ENCODE results near the gene TRPV5. TPM values are rescaled to one million over a fixed set of nuclear protein-coding genes. Genes with fewer than 3 reads are reported as not detected.

TRPV5 gene
- polyA plus RNA-seq, 2 of the 4 experiments (the other 2 are of a cell fraction) = not detected

DNA sequence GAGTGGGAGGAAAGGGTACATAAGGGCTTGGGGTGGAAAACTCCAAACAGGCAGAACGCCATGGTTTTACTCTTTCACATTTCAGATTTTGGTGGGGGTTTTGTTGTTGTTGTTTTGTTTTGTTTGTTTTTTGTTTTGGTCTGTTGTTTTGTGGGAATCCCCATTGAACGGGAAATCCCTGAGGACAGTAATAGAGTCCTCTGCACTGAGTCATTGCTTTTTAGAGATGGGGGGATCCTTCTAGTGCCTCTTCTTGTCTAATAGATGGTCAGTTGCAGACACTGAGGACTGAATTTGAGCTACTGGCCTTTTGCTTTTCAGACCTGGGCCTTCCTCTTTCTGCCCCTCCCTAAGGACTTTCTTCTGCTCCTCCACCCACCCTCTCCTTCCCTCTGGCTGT lies 20.0 kb downstream of the TRPV5 start:
- POLR2A ChIA-PET = no interaction called here
- H3K4me2 ChIP-seq = no peak overlapping the region
- 0% methylated on average over 2 of the region's 2 CpGs for WGBS (ENCODE audit: missing lambda C conversion rate)

DNA sequence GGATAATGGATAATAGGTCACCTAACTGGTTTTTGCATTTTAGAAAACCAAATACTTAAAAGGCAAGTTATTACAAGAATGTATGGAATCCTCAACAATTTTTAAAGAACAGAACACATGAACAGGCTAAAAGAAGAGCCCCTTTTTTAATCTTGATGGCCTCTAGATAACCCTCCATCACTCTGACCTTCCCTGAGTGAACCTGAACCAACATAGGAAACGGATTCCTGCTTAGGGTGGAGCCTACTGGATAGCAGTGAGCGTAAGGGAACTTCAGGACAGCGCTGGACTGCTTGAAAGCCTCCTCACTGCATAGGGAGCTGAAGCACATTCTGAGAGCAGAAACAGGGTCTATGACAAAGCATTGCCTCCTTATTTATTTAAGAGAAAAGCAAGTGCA lies 20.5 kb downstream of the TRPV5 start:
- ATAC-seq = no peak
- Histone ChIP-seq H3K27ac (no peak overlapping the region), H3K4me3 (no peak overlapping the region), H3K4me1 (no peaks in the 10 kb centered on the region), H3K4me2 (no peak overlapping the region), H3K9me3 (no peaks in the 10 kb centered on the region)
- POLR2A ChIA-PET = no interaction called here
- FAIRE-seq = no peak
- WGBS (ENCODE audit: missing lambda C conversion rate) = 0% methylated on average over 3 of the region's 3 CpGs
- CTCF ChIA-PET = no interaction called here
- DNase-seq (ENCODE audit: low read depth in 1 of 2, low spot score in 1 of 2) = no peak
- no peak for TF ChIP-seq FOXS1 (CRISPR knock-in tag; IDR thresholded peaks at IDR 0.05)
- TF ChIP-seq, protein P1, sequence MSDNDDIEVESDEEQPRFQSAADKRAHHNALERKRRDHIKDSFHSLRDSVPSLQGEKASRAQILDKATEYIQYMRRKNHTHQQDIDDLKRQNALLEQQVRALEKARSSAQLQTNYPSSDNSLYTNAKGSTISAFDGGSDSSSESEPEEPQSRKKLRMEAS (IDR thresholded peaks at IDR 0.05) = no peak
- TF ChIP-seq MYC (IDR thresholded peaks at IDR 0.05; ENCODE audit: borderline replicate concordance, low read length) = no peak
- TF ChIP-seq HEYL (CRISPR knock-in tag; IDR thresholded peaks at IDR 0.05) = no peak

More for the DNA sequence above, 20.0 kb downstream of the TRPV5 start:
- FAIRE-seq (no peak), ATAC-seq (no peak), DNase-seq (ENCODE audit: low read depth in 1 of 2, low spot score in 1 of 2) (no peak)
- CTCF ChIA-PET = no interaction called here
- TF ChIP-seq FOXS1 (CRISPR knock-in tag; IDR thresholded peaks at IDR 0.05) (no peak), TP53 (CRISPR knock-in tag; IDR thresholded peaks at IDR 0.05) (no peak), FOSB (CRISPR knock-in tag; IDR thresholded peaks at IDR 0.05) (no peak), HDAC2 (IDR thresholded peaks at IDR 0.05) (no peak), RNF2 (IDR thresholded peaks at IDR 0.05; ENCODE audit: borderline replicate concordance, low read depth) (no peak), HOXB13 (CRISPR knock-in tag; IDR thresholded peaks at IDR 0.05; ENCODE audit: low read depth) (no peak), CHD2 (IDR thresholded peaks at IDR 0.05; ENCODE audit: low read length, partially characterized antibody) (no peak), JUNB (IDR thresholded peaks at IDR 0.05) (no peak), RCOR1 (IDR thresholded peaks at IDR 0.05; ENCODE audit: low read depth, low read length) (no peak), RAD21 (conservative IDR thresholded peaks at IDR 0.05 in 1 of 2, IDR thresholded peaks at IDR 0.05 in 1 of 2) (no peak), MAFK (IDR thresholded peaks at IDR 0.05; ENCODE audit: partially characterized antibody) (no peak)
- TF ChIP-seq, protein P2, sequence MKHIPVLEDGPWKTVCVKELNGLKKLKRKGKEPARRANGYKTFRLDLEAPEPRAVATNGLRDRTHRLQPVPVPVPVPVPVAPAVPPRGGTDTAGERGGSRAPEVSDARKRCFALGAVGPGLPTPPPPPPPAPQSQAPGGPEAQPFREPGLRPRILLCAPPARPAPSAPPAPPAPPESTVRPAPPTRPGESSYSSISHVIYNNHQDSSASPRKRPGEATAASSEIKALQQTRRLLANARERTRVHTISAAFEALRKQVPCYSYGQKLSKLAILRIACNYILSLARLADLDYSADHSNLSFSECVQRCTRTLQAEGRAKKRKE (CRISPR knock-in tag; IDR thresholded peaks at IDR 0.05; ENCODE audit: low read depth) = no peak
- TF ChIP-seq, protein P3, sequence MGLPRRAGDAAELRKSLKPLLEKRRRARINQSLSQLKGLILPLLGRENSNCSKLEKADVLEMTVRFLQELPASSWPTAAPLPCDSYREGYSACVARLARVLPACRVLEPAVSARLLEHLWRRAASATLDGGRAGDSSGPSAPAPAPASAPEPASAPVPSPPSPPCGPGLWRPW (IDR thresholded peaks at IDR 0.05) = no peak
- Histone ChIP-seq H3K27ac (no peak overlapping the region), H3K9me3 (no peaks in the 10 kb centered on the region), H3K4me3 (no peak overlapping the region), H3K4me1 (no peaks in the 10 kb centered on the region)

DNA sequence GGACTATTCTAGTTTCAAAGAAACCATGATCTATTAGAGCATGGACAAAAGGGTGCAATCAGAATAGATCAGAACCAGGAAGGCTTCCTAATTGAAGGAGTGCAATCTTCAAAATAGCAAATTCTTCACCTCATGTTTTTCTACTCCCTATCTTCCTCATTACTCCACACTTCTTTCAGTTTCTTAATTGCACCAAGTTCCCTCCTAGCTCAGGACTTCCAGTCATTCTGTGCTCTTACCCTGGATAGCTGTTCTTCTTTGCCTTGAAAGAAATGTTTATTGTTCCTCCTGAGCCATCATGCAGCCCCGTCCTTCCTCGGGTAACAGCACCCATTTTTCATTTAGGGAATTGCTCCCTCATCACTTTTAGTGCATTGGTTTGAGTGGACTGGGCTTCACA lies 23.1 kb downstream of the TRPV5 start:
- POLR2A ChIA-PET = no interaction called here
- H3K4me2 ChIP-seq = no peak overlapping the region
- CTCF ChIA-PET = interaction anchor here (1.3 to 1.8 kb wide), 2 partner anchors 9 to 91 kb away, joined by 4 to 8 read pairs; no protein-coding TSS in a partner anchor
- no peak for ATAC-seq
- 4% methylated on average over 2 of the region's 2 CpGs for WGBS (ENCODE audit: missing lambda C conversion rate)
- H3K9me3 ChIP-seq = peaks cover 2% of the 10 kb centered on the region; the same call in 1 of the 3 replicates
- FAIRE-seq = no peak
- DNase-seq (ENCODE audit: low read depth in 1 of 2, low spot score in 1 of 2) = no peak
- no peak overlapping the region for H3K4me3 ChIP-seq
- TF ChIP-seq NR3C1 (IDR thresholded peaks at IDR 0.05) (no peak), HOXB13 (CRISPR knock-in tag; IDR thresholded peaks at IDR 0.05; ENCODE audit: low read depth) (no peak), CBX8 (IDR thresholded peaks at IDR 0.05) (no peak), ZC3H11A (IDR thresholded peaks at IDR 0.05) (no peak)
- TF ChIP-seq, protein P4, sequence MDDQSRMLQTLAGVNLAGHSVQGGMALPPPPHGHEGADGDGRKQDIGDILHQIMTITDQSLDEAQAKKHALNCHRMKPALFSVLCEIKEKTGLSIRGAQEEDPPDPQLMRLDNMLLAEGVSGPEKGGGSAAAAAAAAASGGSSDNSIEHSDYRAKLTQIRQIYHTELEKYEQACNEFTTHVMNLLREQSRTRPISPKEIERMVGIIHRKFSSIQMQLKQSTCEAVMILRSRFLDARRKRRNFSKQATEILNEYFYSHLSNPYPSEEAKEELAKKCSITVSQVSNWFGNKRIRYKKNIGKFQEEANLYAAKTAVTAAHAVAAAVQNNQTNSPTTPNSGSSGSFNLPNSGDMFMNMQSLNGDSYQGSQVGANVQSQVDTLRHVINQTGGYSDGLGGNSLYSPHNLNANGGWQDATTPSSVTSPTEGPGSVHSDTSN (IDR thresholded peaks at IDR 0.05) = no peak
- TF ChIP-seq, protein P5, sequence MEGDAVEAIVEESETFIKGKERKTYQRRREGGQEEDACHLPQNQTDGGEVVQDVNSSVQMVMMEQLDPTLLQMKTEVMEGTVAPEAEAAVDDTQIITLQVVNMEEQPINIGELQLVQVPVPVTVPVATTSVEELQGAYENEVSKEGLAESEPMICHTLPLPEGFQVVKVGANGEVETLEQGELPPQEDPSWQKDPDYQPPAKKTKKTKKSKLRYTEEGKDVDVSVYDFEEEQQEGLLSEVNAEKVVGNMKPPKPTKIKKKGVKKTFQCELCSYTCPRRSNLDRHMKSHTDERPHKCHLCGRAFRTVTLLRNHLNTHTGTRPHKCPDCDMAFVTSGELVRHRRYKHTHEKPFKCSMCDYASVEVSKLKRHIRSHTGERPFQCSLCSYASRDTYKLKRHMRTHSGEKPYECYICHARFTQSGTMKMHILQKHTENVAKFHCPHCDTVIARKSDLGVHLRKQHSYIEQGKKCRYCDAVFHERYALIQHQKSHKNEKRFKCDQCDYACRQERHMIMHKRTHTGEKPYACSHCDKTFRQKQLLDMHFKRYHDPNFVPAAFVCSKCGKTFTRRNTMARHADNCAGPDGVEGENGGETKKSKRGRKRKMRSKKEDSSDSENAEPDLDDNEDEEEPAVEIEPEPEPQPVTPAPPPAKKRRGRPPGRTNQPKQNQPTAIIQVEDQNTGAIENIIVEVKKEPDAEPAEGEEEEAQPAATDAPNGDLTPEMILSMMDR (IDR thresholded peaks at IDR 0.05) = no peak
- TF ChIP-seq, protein P1 (IDR thresholded peaks at IDR 0.05) = no peak
- no peak overlapping the region for H3K27ac ChIP-seq
- no peaks in the 10 kb centered on the region for H3K4me1 ChIP-seq

All from A549 (cell line).